ENCODE results near the gene LMO7. TPM values are rescaled to one million over a fixed set of nuclear protein-coding genes. Genes with fewer than 3 reads are reported as not detected.

LMO7 gene
- total RNA-seq, 4 donors from 2014 or later, result 87.0 to 293 (median 187) TPM

GRCh38 chr13:75850916-75851315 lies 214.8 kb downstream of the LMO7 start:
- WGBS, 2 donors, result 82 to 86% methylated on average over 3 of the region's 3 CpGs
- intact Hi-C loops (cut with DNase I), result no loop called here
- no peak for DNase-seq
- no peaks in the 10 kb centered on the region for H3K27me3 ChIP-seq
- no peaks in the 10 kb centered on the region for H3K4me1 ChIP-seq
- no peaks in the 10 kb centered on the region for H3K9me3 ChIP-seq
- no peak for TF ChIP-seq POLR2A (IDR thresholded peaks at IDR 0.05)
- no peak for TF ChIP-seq CTCF (IDR thresholded peaks at IDR 0.05)
- H3K27ac ChIP-seq, result no peak overlapping the region
- no peak overlapping the region for H3K4me3 ChIP-seq
- peaks cover 0 to 84% (median 0%) of the 10 kb centered on the region in 3 donors for H3K36me3 ChIP-seq

- Histone ChIP-seq H3K9me3 (no peaks in the 10 kb centered on the region), H3K27me3 (no peaks in the 10 kb centered on the region), H3K36me3 (peaks cover 0 to 86% (median 0%) of the 10 kb centered on the region in 3 donors), H3K4me3 (no peak overlapping the region), H3K4me1 (no peaks in the 10 kb centered on the region), H3K27ac (no peak overlapping the region)
- 83 to 90% methylated on average over 6 of the region's 6 CpGs for WGBS, 2 donors
- intact Hi-C loops (cut with DNase I), result no loop called here
- TF ChIP-seq POLR2A (IDR thresholded peaks at IDR 0.05), result no peak
- no peak for TF ChIP-seq CTCF (IDR thresholded peaks at IDR 0.05)
- DNase-seq, result no peak
These were observed 219.1 kb downstream of the LMO7 start for GRCh38 chr13:75855216-75855615.

- TF ChIP-seq POLR2A (IDR thresholded peaks at IDR 0.05) (no peak), CTCF (IDR thresholded peaks at IDR 0.05) (no peak)
- 45 to 50% methylated on average over 4 of the region's 4 CpGs for WGBS, 2 donors
- Histone ChIP-seq H3K27me3 (no peaks in the 10 kb centered on the region), H3K36me3 (peaks cover 0 to 83% (median 0%) of the 10 kb centered on the region in 3 donors), H3K4me3 (no peak overlapping the region), H3K9me3 (no peaks in the 10 kb centered on the region), H3K27ac (no peak overlapping the region), H3K4me1 (no peaks in the 10 kb centered on the region)
- no peak for DNase-seq
- intact Hi-C loops (cut with DNase I), result no loop called here
These were observed 219.7 kb downstream of the LMO7 start for GRCh38 chr13:75855847-75856246.

- Histone ChIP-seq H3K36me3 (peaks cover 0 to 71% (median 0%) of the 10 kb centered on the region in 3 donors), H3K9me3 (no peaks in the 10 kb centered on the region), H3K27me3 (no peaks in the 10 kb centered on the region), H3K27ac (no peak overlapping the region), H3K4me3 (no peak overlapping the region), H3K4me1 (peaks cover 0 to 2% (median 0%) of the 10 kb centered on the region in 3 donors)
- TF ChIP-seq CTCF (IDR thresholded peaks at IDR 0.05) (no peak), POLR2A (IDR thresholded peaks at IDR 0.05) (no peak)
- no peak for DNase-seq
- 70 to 79% methylated on average over 1 of the region's 1 CpG for WGBS, 2 donors
- intact Hi-C loops (cut with DNase I), result no loop called here
These were observed 221.2 kb downstream of the LMO7 start for GRCh38 chr13:75857291-75857690.

- no peak overlapping the region for H3K4me3 ChIP-seq
- no peaks in the 10 kb centered on the region for H3K9me3 ChIP-seq
- no peaks in the 10 kb centered on the region for H3K27me3 ChIP-seq
- TF ChIP-seq CTCF (IDR thresholded peaks at IDR 0.05) (no peak), POLR2A (IDR thresholded peaks at IDR 0.05) (no peak)
- intact Hi-C loops (cut with DNase I), result no loop called here
- peaks cover 0 to 36% (median 0%) of the 10 kb centered on the region in 3 donors for H3K36me3 ChIP-seq
- no peak for DNase-seq
- 93 to 96% methylated on average over 6 of the region's 6 CpGs for WGBS, 2 donors
- peaks cover 0 to 24% (median 0%) of the 10 kb centered on the region in 3 donors for H3K4me1 ChIP-seq
- no peak overlapping the region for H3K27ac ChIP-seq
These were observed 224.8 kb downstream of the LMO7 start for GRCh38 chr13:75860935-75861334.
